Measurements from ENCODE around the gene AGBL4. TPM values are rescaled to one million over a fixed set of nuclear protein-coding genes. Genes with fewer than 3 reads are reported as not detected.

The AGBL4 gene
- total and polyA plus RNA-seq, 10 donors, result 0.05 to 1.8 (median 0.32) TPM; not detected in 1

DNA sequence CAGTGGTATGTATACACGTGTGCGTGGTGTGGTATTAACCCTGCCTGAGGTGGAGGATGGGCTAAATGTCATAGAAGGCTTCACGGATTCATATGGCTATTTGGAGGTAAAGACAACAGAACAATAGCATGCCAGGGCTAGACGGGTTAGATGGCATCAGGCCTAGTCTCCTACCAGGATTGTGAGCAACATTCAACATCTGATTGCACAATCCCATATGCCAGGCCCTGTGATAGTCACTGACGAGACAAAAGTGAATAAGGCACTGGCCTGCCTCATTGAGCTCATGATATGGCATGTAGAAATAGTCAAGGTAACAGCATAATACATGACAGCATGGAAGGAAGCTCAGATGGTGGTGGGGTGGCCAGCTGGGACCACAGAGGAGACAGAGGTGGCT is 1079.9 kb downstream of the AGBL4 start:
- no peak for TF ChIP-seq POLR2AphosphoS5 (IDR thresholded peaks at IDR 0.05)
- Histone ChIP-seq H3K4me1 (no peaks in the 10 kb centered on the region), H3K27me3 (replicated peaks in 1 of 7) (no peaks in the 10 kb centered on the region), H3K36me3 (no peaks in the 10 kb centered on the region), H3K27ac (no peak overlapping the region), H3K4me3 (no peak overlapping the region), H3K9me3 (no peaks in the 10 kb centered on the region)
- intact Hi-C loops (cut with DNase I; ENCODE audit: low total_unique reads), result no loop called here
- DNase-seq, result no peak
- WGBS, 5 donors, result 84 to 96% (median 92%) methylated on average over 5 of the region's 5 CpGs

DNA sequence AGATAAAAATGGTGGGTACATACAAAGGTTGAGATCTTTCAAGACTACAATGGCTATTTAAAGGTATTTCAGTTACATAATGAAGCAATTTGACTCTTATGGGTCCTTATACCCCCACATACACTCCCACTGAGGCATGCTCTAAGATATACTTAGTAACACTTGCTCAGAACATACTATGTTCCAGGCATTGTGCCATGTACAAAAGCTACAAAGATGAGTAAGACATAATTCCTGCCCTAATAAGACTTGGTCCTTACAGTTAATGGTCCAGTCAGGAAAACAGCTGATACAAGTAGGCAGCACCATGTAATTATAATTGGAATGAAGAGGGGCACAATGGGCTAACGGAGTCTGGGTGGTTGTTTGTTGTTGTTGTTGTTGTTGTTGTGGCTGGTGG is 1080.4 kb downstream of the AGBL4 start:
- no peak overlapping the region for H3K4me3 ChIP-seq
- no peak for DNase-seq
- no peaks in the 10 kb centered on the region for H3K36me3 ChIP-seq
- WGBS, 5 donors, result 84 to 94% (median 91%) methylated on average over 1 of the region's 1 CpG
- H3K4me1 ChIP-seq, result no peaks in the 10 kb centered on the region
- no peaks in the 10 kb centered on the region for H3K27me3 ChIP-seq (replicated peaks in 1 of 7)
- H3K27ac ChIP-seq, result no peak overlapping the region
- intact Hi-C loops (cut with DNase I; ENCODE audit: low total_unique reads), result no loop called here
- no peaks in the 10 kb centered on the region for H3K9me3 ChIP-seq
- TF ChIP-seq, protein P1, sequence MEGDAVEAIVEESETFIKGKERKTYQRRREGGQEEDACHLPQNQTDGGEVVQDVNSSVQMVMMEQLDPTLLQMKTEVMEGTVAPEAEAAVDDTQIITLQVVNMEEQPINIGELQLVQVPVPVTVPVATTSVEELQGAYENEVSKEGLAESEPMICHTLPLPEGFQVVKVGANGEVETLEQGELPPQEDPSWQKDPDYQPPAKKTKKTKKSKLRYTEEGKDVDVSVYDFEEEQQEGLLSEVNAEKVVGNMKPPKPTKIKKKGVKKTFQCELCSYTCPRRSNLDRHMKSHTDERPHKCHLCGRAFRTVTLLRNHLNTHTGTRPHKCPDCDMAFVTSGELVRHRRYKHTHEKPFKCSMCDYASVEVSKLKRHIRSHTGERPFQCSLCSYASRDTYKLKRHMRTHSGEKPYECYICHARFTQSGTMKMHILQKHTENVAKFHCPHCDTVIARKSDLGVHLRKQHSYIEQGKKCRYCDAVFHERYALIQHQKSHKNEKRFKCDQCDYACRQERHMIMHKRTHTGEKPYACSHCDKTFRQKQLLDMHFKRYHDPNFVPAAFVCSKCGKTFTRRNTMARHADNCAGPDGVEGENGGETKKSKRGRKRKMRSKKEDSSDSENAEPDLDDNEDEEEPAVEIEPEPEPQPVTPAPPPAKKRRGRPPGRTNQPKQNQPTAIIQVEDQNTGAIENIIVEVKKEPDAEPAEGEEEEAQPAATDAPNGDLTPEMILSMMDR (IDR thresholded peaks at IDR 0.05 in 8 of 11, conservative IDR thresholded peaks at IDR 0.05 in 3 of 11), result no peak
- no peak for TF ChIP-seq POLR2AphosphoS5 (IDR thresholded peaks at IDR 0.05)
- no peak for TF ChIP-seq POLR2A (IDR thresholded peaks at IDR 0.05)

DNA sequence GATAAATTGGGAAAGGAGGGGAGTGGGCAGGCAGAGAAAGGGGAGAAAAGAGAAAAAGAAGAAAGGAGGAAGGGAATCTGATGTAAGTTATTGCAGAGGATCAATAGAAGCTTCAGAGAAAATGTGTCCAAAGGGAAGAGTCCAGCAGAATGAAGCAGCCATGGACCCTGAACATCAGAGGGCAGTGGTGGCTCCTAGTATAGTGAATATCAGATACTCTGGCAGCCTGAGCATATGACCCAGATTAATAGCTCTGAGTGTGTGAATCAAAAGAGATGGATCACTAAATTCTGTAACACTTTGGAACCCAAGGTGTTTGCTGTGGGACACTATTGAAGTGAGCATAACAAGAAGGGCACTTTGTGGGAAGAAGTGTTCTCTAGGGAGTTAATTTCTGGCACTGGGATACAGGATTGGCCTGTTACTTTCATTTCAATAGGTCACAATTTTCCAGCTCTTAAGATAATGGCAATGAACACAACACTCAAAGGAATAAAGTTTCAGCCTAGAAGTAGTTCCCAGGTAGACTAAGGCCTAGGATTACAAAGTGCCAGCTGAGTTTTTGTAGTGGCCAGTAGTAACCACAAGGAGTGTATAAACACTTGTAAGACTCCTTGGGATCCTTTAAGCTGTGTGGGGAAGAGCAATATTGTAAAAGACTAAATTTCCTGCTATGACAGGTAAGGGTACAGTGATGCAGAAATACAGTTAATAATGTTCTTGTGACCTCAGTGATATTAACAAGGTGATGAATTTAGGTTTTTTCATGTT is 1082.6 kb downstream of the AGBL4 start:
- no peak overlapping the region for H3K27ac ChIP-seq
- TF ChIP-seq, protein P1 (IDR thresholded peaks at IDR 0.05 in 8 of 11, conservative IDR thresholded peaks at IDR 0.05 in 3 of 11), result no peak
- TF ChIP-seq POLR2A (IDR thresholded peaks at IDR 0.05) (no peak), POLR2AphosphoS5 (IDR thresholded peaks at IDR 0.05) (no peak)
- intact Hi-C loops (cut with DNase I; ENCODE audit: low total_unique reads), result no loop called here
- no peaks in the 10 kb centered on the region for H3K4me1 ChIP-seq
- H3K27me3 ChIP-seq (replicated peaks in 1 of 7), result no peaks in the 10 kb centered on the region
- DNase-seq, result no peak
- no peaks in the 10 kb centered on the region for H3K36me3 ChIP-seq
- no peaks in the 10 kb centered on the region for H3K9me3 ChIP-seq
- H3K4me3 ChIP-seq, result no peak overlapping the region

DNA sequence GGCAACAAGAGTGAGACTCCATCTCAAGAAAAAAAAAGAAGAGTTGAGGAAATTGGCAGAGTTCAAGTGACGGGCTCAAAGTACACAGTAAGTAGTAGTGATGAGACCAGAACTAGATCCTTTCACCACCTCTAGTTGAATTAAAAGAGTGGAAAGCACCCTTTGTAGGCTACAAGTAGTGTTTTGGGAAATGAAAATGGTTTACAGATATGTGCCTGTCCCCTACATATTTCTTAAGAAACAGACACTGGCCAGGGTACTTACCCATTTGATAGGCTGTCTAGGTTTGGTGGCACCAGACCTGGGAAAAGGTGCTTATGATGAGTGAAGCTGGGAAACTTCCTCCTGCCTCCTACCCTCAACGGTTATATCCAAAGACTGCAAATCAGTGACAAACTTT is 1083.4 kb downstream of the AGBL4 start:
- DNase-seq, result no peak
- Histone ChIP-seq H3K4me3 (no peak overlapping the region), H3K4me1 (no peaks in the 10 kb centered on the region), H3K27me3 (replicated peaks in 1 of 7) (peaks cover 0 to 2% (median 0%) of the 10 kb centered on the region in 7 donors), H3K9me3 (no peaks in the 10 kb centered on the region), H3K27ac (no peak overlapping the region), H3K36me3 (no peaks in the 10 kb centered on the region)
- intact Hi-C loops (cut with DNase I; ENCODE audit: low total_unique reads), result no loop called here
- 80 to 92% (median 89%) methylated on average over 2 of the region's 2 CpGs for WGBS, 5 donors
- TF ChIP-seq POLR2AphosphoS5 (IDR thresholded peaks at IDR 0.05) (no peak), POLR2A (IDR thresholded peaks at IDR 0.05) (no peak)
- TF ChIP-seq, protein P1 (IDR thresholded peaks at IDR 0.05 in 8 of 11, conservative IDR thresholded peaks at IDR 0.05 in 3 of 11), result no peak
